Upper lobe of left lung (tissue), 4 donors: ENCODE results near the gene GABBR2.
"Not testable (repeated sequence)": the region's sequence is repeated elsewhere in the genome, so short reads cannot be mapped to it uniquely, and the experiment has no call there.

Source experiments
- EP300 ChIP-seq, 4 donors: sonication (generic); formaldehyde crosslinking; IDR thresholded peaks; one replicate each; pipeline ENCODE4 v1.5.1; 2017; ENCODE audit warnings: antibody characterized with exemption in 4 of 4, control low read depth in 2 of 4
- POLR2A ChIP-seq, 4 donors: fragments of 450-650 bp; IDR thresholded peaks; one replicate each; pipeline ENCODE4 v1.5.1; 2016 to 2017; ENCODE audit warnings: antibody characterized with exemption in 4 of 4, mild to moderate bottlenecking in 2 of 4
- POLR2AphosphoS5 ChIP-seq, 2 donors: sonication (generic); formaldehyde crosslinking; IDR thresholded peaks; one replicate each; pipeline ENCODE4 v1.5.1; 2017; ENCODE audit warnings: antibody characterized with exemption in 2 of 2
- TF ChIP-seq, protein P1 (sequence below), 6 experiments: fragments of 450-650 bp in 4 of 6; fragments of 200-600 bp in 2 of 6; sonication (generic) in 2 of 6; IDR thresholded peaks; one replicate each; pipeline ENCODE4 v1.5.1; 2016 to 2019; ENCODE audit warnings: antibody characterized with exemption in 6 of 6

DNA sequence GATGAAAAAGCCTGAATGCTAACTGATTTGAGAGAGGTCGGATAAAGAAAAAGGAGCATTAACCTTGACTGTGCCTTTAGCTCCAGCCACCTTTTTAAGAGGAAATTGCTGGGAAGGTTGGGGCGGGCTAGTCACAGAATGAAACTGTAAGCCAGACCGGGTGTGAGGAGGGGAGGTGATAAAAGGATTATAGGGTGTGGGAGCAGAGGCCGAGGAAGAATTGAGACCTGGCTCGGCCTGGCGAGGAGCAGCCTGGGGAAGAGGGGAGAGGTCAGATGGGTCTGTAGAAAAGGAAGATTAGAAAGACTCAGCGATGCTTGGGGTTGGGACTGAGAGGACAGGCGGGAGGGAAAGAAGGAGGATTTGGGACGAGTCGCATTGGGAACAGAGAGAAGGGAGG is 439.1 kb downstream of the GABBR2 start:
- not testable (repeated sequence) for TF ChIP-seq EP300, POLR2A, POLR2AphosphoS5 (IDR thresholded peaks at IDR 0.05)
- TF ChIP-seq, protein P1, sequence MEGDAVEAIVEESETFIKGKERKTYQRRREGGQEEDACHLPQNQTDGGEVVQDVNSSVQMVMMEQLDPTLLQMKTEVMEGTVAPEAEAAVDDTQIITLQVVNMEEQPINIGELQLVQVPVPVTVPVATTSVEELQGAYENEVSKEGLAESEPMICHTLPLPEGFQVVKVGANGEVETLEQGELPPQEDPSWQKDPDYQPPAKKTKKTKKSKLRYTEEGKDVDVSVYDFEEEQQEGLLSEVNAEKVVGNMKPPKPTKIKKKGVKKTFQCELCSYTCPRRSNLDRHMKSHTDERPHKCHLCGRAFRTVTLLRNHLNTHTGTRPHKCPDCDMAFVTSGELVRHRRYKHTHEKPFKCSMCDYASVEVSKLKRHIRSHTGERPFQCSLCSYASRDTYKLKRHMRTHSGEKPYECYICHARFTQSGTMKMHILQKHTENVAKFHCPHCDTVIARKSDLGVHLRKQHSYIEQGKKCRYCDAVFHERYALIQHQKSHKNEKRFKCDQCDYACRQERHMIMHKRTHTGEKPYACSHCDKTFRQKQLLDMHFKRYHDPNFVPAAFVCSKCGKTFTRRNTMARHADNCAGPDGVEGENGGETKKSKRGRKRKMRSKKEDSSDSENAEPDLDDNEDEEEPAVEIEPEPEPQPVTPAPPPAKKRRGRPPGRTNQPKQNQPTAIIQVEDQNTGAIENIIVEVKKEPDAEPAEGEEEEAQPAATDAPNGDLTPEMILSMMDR (IDR thresholded peaks at IDR 0.05) = not testable (repeated sequence)
